ACC112 (cell line): ENCODE results near the gene HMG20B.

Experiments
- H2AFZ ChIP-seq: fragments of 200-600 bp; sonication (generic); one replicate; pipeline ENCODE4 v1.6.0; 2017; ENCODE audit warnings: antibody characterized with exemption, low read length; ENCODE audit not compliant: unreplicated experiment
- H3K27ac ChIP-seq: fragments of 200-600 bp; sonication (generic); 2 replicates; pipeline ENCODE4 v1.5.1; 2014; ENCODE audit warnings: low read depth, mild to moderate bottlenecking, antibody characterized with exemption, low read length, moderate library complexity
- H3K27me3 ChIP-seq: fragments of 200-600 bp; sonication (generic); 2 replicates; pipeline ENCODE4 v1.6.1; 2014; ENCODE audit warnings: mild to moderate bottlenecking, antibody characterized with exemption, low read length, moderate library complexity, mixed read lengths; ENCODE audit not compliant: insufficient read depth
- H3K36me3 ChIP-seq: fragments of 200-600 bp; sonication (generic); 2 replicates; pipeline ENCODE4 v1.6.1; 2016; ENCODE audit warnings: mild to moderate bottlenecking, antibody characterized with exemption, low read length, moderate library complexity, mixed read lengths; ENCODE audit not compliant: insufficient read depth
- H3K4me1 ChIP-seq: fragments of 200-600 bp; sonication (generic); one replicate; pipeline ENCODE4 v1.6.1; 2016; ENCODE audit warnings: low read length, mixed read lengths; ENCODE audit not compliant: insufficient read depth, unreplicated experiment, control insufficient read depth
- H3K4me3 ChIP-seq: fragments of 200-600 bp; sonication (generic); 2 replicates; pipeline ENCODE4 v1.5.1; 2014; ENCODE audit warnings: mild to moderate bottlenecking, low read depth, low read length
- H3K79me2 ChIP-seq: fragments of 200-600 bp; sonication (generic); one replicate; pipeline ENCODE4 v1.6.0; 2016; ENCODE audit warnings: low read length; ENCODE audit not compliant: control insufficient read depth, unreplicated experiment, insufficient read depth

Gene HMG20B

GRCh38 chr19:3626473-3627350, 54.0 kb downstream of the HMG20B start, which contains the start of gene CACTIN:
Gene CACTIN (minus strand): TSS chr19:3626790. CDS start chr19:3626762, 28 bp downstream.
- peak within 1 kb of the TSS; percentile 82 for H2AFZ ChIP-seq

GRCh38 chr19:3627351-3627723, 54.6 kb downstream of the HMG20B start:
- Histone ChIP-seq H3K27ac (no peak overlapping the region), H3K79me2 (peaks cover 21% of the 10 kb centered on the region), H2AFZ (no peak overlapping the region), H3K4me1 (peaks cover 8% of the 10 kb centered on the region), H3K27me3 (no peaks in the 10 kb centered on the region), H3K36me3 (no peaks in the 10 kb centered on the region), H3K4me3 (0 out of 2 replicates have a peak overlapping the region, but pooled peaks have one; percentile 97)

More at GRCh38 chr19:3626473-3627350, 54.0 kb downstream of the HMG20B start, which contains the start of gene CACTIN:
- H3K79me2 ChIP-seq = peaks cover 21% of the 10 kb centered on the region
- H3K36me3 ChIP-seq = no peaks in the 10 kb centered on the region
- H3K27ac ChIP-seq = peak within 1 kb of the TSS; percentile 87
- H3K27me3 ChIP-seq = no peaks in the 10 kb centered on the region
- peaks cover 8% of the 10 kb centered on the region for H3K4me1 ChIP-seq
- H3K4me3 ChIP-seq = peak within 1 kb of the TSS; percentile 97
